ENCODE measurements around the gene TAF1L. TPM values are rescaled to one million over a fixed set of nuclear protein-coding genes. Genes with fewer than 3 reads are reported as not detected.

The TAF1L gene
- total and polyA plus RNA-seq, 2 of the 13 experiments (the other 11 are each of a cell fraction or from before 2014, with no cell fraction given): not detected

GRCh38 chr9:32622948-32623347 lies 12.5 kb downstream of the TAF1L start:
- DNase-seq (ENCODE audit: low spot score) (no peak), FAIRE-seq (no peak), ATAC-seq (no peak)
- TF ChIP-seq ZNF740 (CRISPR knock-in tag; IDR thresholded peaks at IDR 0.05) (no peak), NR2F2 (IDR thresholded peaks at IDR 0.05; ENCODE audit: borderline replicate concordance, low read depth) (no peak), TOE1 (CRISPR knock-in tag; IDR thresholded peaks at IDR 0.05) (no peak), NR2F6 (IDR thresholded peaks at IDR 0.05) (no peak), NR2F6 (CRISPR knock-in tag; IDR thresholded peaks at IDR 0.05) (no peak), ZNF234 (CRISPR knock-in tag; conservative IDR thresholded peaks at IDR 0.05) (no peak), RBAK (CRISPR knock-in tag; IDR thresholded peaks at IDR 0.05) (no peak), ZNF709 (CRISPR knock-in tag; IDR thresholded peaks at IDR 0.05) (no peak), BRCA1 (CRISPR knock-in tag; IDR thresholded peaks at IDR 0.05) (no peak), ZNF724P (CRISPR knock-in tag; IDR thresholded peaks at IDR 0.05; ENCODE audit: borderline replicate concordance) (no peak), YY1 (IDR thresholded peaks at IDR 0.05; ENCODE audit: insufficient read depth, insufficient replicate concordance, low read depth, low read length) (no peak), ZNF775 (CRISPR knock-in tag; IDR thresholded peaks at IDR 0.05; ENCODE audit: borderline replicate concordance) (no peak), ZBTB42 (CRISPR knock-in tag; IDR thresholded peaks at IDR 0.05) (no peak), ZNF512 (CRISPR knock-in tag; IDR thresholded peaks at IDR 0.05) (no peak), KAT8 (CRISPR knock-in tag; IDR thresholded peaks at IDR 0.05) (no peak), PRDM10 (CRISPR knock-in tag; IDR thresholded peaks at IDR 0.05; ENCODE audit: low read depth) (no peak)
- H3K9me3 ChIP-seq (ENCODE audit: low read length): no peaks in the 10 kb centered on the region
- H3K4me2 ChIP-seq (ENCODE audit: low read depth, low read length): no peak overlapping the region
- CTCF ChIA-PET (ENCODE audit: low intra/inter-chr PET ratio, low total read pairs): no interaction called here
- no peak overlapping the region for H3K9ac ChIP-seq (ENCODE audit: insufficient read depth, low read depth, low read length)
- H3K27ac ChIP-seq (ENCODE audit: extremely low read length, insufficient read depth, low read length): no peak overlapping the region
- H3K27me3 ChIP-seq (ENCODE audit: control insufficient read depth in 1 of 2, insufficient read depth in 2 of 2, low read length in 2 of 2): no peaks in the 10 kb centered on the region; a peak in 1 of 5 replicates
- H3K36me3 ChIP-seq (replicated peaks in 1 of 2; ENCODE audit: control insufficient read depth in 1 of 2, insufficient read depth in 2 of 2, low read length in 2 of 2): no peaks in the 10 kb centered on the region
- no peak overlapping the region for H2AFZ ChIP-seq (ENCODE audit: low read length)
- POLR2A ChIA-PET: no interaction called here
- no peaks in the 10 kb centered on the region for H4K20me1 ChIP-seq (ENCODE audit: insufficient read depth, low read length)
- BruUV-seq (replicated peaks): no TSS peak
- intact Hi-C loops (cut with micrococcal nuclease; ENCODE audit: unreplicated experiment) (no loop called here), in situ Hi-C loops (cut with HindIII; ENCODE audit: extremely low pct_ligation_motif_present, low pct_unique_long_range_greater_than_20kb) (no loop called here)
- 3% methylated on average over 1 of the region's 1 CpG for WGBS (ENCODE audit: low lambda C conversion rate)
- H3K4me1 ChIP-seq (ENCODE audit: insufficient read depth, low read length): no peaks in the 10 kb centered on the region
- no peak overlapping the region for H3K4me3 ChIP-seq (replicated peaks in 1 of 3; ENCODE audit: insufficient read depth in 1 of 3, low read depth in 2 of 3, low read length in 3 of 3)
- no peaks in the 10 kb centered on the region for H3K79me2 ChIP-seq (ENCODE audit: insufficient read depth, low read length)
